ENCODE data around the gene CACNG4. TPM values are rescaled to one million over a fixed set of nuclear protein-coding genes. Genes with fewer than 3 reads are reported as not detected.
A peak's percentile ranks its signal among the peaks of the same experiment; 100 is the strongest.

The CACNG4 gene
- total RNA-seq, 1 donor from 2014 or later, result 27.5 TPM

DNA sequence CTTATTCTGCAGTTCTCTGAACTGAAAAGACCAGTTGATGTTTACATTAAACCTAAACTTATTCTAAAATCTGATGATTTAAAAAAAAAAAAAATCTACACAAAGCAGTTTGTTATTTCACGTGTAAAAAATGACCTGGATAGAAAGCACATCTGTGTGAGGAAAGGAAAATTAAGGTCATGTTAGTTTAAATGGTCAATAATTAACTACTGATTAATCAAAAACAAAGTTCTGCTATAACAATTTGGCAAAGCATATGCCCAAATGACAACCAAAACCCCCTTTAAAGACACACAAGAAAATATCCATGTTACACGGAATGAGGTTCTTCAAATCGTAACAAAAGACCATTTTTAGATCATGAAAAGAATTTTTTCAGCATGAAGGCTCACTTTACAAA lies 110.3 kb downstream of the CACNG4 start:
- Mint-ChIP-seq H3K27ac (no peak overlapping the region), H3K27me3 (no peaks in the 10 kb centered on the region), H3K4me3 (no peak overlapping the region), H3K36me3 (peaks cover 7% of the 10 kb centered on the region), H3K4me1 (ENCODE audit: unreplicated experiment) (peaks cover 19% of the 10 kb centered on the region), H3K9me3 (no peaks in the 10 kb centered on the region)
- TF ChIP-seq, protein P1, sequence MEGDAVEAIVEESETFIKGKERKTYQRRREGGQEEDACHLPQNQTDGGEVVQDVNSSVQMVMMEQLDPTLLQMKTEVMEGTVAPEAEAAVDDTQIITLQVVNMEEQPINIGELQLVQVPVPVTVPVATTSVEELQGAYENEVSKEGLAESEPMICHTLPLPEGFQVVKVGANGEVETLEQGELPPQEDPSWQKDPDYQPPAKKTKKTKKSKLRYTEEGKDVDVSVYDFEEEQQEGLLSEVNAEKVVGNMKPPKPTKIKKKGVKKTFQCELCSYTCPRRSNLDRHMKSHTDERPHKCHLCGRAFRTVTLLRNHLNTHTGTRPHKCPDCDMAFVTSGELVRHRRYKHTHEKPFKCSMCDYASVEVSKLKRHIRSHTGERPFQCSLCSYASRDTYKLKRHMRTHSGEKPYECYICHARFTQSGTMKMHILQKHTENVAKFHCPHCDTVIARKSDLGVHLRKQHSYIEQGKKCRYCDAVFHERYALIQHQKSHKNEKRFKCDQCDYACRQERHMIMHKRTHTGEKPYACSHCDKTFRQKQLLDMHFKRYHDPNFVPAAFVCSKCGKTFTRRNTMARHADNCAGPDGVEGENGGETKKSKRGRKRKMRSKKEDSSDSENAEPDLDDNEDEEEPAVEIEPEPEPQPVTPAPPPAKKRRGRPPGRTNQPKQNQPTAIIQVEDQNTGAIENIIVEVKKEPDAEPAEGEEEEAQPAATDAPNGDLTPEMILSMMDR (conservative IDR thresholded peaks at IDR 0.05), result no peak
- no peak for DNase-seq (ENCODE audit: extremely low spot score, unreplicated experiment)

- peaks cover 17% of the 10 kb centered on the region for H3K4me1 Mint-ChIP-seq (ENCODE audit: unreplicated experiment)
- peaks cover 12% of the 10 kb centered on the region for H3K36me3 Mint-ChIP-seq
- peak overlapping the region; percentile 52 for H3K27ac Mint-ChIP-seq
- H3K4me3 Mint-ChIP-seq, result peak overlapping the region; percentile 58
- H3K9me3 Mint-ChIP-seq, result no peaks in the 10 kb centered on the region
- TF ChIP-seq, protein P1 (conservative IDR thresholded peaks at IDR 0.05), result no peak
- H3K27me3 Mint-ChIP-seq, result no peaks in the 10 kb centered on the region
- DNase-seq (ENCODE audit: extremely low spot score, unreplicated experiment), result no peak
Observed at GRCh38 chr17:67076290-67076689, 111.8 kb downstream of the CACNG4 start.

GRCh38 chr17:67078292-67078691 lies 113.8 kb downstream of the CACNG4 start:
- TF ChIP-seq, protein P1 (conservative IDR thresholded peaks at IDR 0.05), result no peak
- peaks cover 12% of the 10 kb centered on the region for H3K36me3 Mint-ChIP-seq
- H3K27me3 Mint-ChIP-seq, result no peaks in the 10 kb centered on the region
- DNase-seq (ENCODE audit: extremely low spot score, unreplicated experiment), result no peak
- no peaks in the 10 kb centered on the region for H3K9me3 Mint-ChIP-seq
- peaks cover 13% of the 10 kb centered on the region for H3K4me1 Mint-ChIP-seq (ENCODE audit: unreplicated experiment)
- H3K4me3 Mint-ChIP-seq, result no peak overlapping the region
- no peak overlapping the region for H3K27ac Mint-ChIP-seq

DNA sequence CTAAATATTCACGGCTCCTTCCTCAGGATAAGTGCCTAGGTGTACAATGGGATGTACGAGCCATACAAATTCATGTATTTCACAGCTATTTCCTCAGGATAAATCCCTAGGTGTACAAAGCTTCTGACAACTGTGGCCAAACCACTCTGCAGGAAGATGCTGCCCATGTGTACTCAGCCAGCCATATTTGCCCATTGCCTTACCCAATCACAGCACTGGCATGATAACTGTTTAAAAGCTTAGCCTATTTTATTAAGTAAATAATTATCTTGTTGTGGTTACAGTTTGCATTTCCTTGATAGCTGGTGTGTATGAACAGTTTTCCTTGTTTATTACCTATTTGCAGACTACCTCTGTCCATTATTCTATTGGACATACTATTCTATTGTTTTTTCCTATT lies 115.0 kb downstream of the CACNG4 start:
- Mint-ChIP-seq H3K36me3 (peaks cover 17% of the 10 kb centered on the region), H3K27me3 (no peaks in the 10 kb centered on the region), H3K4me1 (ENCODE audit: unreplicated experiment) (peaks cover 13% of the 10 kb centered on the region), H3K27ac (no peak overlapping the region), H3K4me3 (no peak overlapping the region), H3K9me3 (no peaks in the 10 kb centered on the region)
- TF ChIP-seq, protein P1 (conservative IDR thresholded peaks at IDR 0.05), result no peak
- no peak for DNase-seq (ENCODE audit: extremely low spot score, unreplicated experiment)

DNA sequence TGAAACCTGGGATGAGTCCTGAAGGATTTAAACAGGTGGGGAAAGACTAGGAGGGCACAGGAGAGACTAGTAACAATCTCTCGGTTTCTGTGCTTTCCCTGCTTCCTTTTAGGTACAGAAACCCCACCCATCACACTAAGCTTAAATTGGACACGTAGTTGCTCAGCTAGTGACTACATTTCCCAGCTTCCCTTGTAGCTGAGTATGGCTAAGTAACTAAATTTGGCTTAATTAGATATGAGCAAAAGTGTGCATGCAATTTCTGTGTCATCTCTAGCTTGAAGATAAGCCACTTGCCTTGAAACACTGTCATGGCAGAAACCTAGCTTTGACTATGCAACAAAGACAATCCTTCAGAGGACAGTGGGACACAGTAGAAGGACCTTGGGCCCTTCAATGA lies 116.3 kb downstream of the CACNG4 start:
- no peak overlapping the region for H3K27ac Mint-ChIP-seq

More for the DNA sequence above, 116.3 kb downstream of the CACNG4 start:
- Mint-ChIP-seq H3K4me1 (ENCODE audit: unreplicated experiment) (peaks cover 6% of the 10 kb centered on the region), H3K4me3 (no peak overlapping the region), H3K9me3 (no peaks in the 10 kb centered on the region), H3K36me3 (peaks cover 20% of the 10 kb centered on the region), H3K27me3 (no peaks in the 10 kb centered on the region)
- TF ChIP-seq, protein P1 (conservative IDR thresholded peaks at IDR 0.05), result no peak
- no peak for DNase-seq (ENCODE audit: extremely low spot score, unreplicated experiment)
